C4-2B (cell line): ENCODE measurements around the gene ZNF710.

Experiments used
- H3K27ac ChIP-seq: fragments of 450-650 bp; 2 replicates; pipeline ENCODE4 v1.5.1; 2017
- ZFX ChIP-seq: fragments of 450-650 bp; IDR thresholded peaks from 2 replicates; pipeline ENCODE4 v1.6.1; 2017
- TF ChIP-seq, protein P1 (sequence below): fragments of 450-650 bp; conservative IDR thresholded peaks from 2 replicates; pipeline ENCODE4 v1.5.1; 2017; ENCODE audit warnings: mild to moderate bottlenecking

ZNF710 gene

GRCh38 chr15:90020021-90020735 lies 19.1 kb downstream of the ZNF710 start:
- no peak for TF ChIP-seq ZFX
- TF ChIP-seq, protein P1, sequence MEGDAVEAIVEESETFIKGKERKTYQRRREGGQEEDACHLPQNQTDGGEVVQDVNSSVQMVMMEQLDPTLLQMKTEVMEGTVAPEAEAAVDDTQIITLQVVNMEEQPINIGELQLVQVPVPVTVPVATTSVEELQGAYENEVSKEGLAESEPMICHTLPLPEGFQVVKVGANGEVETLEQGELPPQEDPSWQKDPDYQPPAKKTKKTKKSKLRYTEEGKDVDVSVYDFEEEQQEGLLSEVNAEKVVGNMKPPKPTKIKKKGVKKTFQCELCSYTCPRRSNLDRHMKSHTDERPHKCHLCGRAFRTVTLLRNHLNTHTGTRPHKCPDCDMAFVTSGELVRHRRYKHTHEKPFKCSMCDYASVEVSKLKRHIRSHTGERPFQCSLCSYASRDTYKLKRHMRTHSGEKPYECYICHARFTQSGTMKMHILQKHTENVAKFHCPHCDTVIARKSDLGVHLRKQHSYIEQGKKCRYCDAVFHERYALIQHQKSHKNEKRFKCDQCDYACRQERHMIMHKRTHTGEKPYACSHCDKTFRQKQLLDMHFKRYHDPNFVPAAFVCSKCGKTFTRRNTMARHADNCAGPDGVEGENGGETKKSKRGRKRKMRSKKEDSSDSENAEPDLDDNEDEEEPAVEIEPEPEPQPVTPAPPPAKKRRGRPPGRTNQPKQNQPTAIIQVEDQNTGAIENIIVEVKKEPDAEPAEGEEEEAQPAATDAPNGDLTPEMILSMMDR, result no peak
- no peak overlapping the region for H3K27ac ChIP-seq

DNA sequence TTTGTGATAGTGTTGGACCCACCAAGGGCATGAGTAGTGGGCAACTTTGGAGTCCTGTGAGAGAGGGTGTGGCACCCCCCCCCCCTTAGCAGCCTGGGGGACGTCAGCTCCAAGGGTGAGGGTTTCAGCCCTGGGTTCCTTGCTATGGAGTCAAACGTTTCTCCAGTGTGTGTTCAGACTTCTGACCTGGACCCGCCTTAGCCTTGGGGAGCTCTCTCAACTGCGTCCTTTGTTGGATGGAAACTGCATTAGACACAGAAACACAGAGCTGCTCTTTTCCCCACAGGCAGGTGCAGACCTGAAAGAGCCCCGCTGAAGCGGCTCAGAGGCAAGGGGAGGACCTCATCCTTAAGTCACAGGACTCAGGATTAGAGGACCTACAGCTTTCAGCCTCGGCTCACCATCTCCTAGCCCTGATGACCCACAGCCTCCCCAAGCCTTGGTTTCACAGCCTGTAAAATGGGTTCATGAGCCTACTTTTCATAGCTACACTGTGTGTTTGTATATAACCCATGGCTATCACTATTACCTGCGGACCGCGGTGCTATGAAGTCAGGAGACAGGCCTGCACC lies 19.9 kb downstream of the ZNF710 start:
- H3K27ac ChIP-seq, result no peak overlapping the region
- TF ChIP-seq ZFX, result no peak
- TF ChIP-seq, protein P1, result no peak

- no peak for TF ChIP-seq ZFX
- TF ChIP-seq, protein P1, result no peak
- no peak overlapping the region for H3K27ac ChIP-seq
Measured at GRCh38 chr15:90022345-90022744, 21.2 kb downstream of the ZNF710 start.

DNA sequence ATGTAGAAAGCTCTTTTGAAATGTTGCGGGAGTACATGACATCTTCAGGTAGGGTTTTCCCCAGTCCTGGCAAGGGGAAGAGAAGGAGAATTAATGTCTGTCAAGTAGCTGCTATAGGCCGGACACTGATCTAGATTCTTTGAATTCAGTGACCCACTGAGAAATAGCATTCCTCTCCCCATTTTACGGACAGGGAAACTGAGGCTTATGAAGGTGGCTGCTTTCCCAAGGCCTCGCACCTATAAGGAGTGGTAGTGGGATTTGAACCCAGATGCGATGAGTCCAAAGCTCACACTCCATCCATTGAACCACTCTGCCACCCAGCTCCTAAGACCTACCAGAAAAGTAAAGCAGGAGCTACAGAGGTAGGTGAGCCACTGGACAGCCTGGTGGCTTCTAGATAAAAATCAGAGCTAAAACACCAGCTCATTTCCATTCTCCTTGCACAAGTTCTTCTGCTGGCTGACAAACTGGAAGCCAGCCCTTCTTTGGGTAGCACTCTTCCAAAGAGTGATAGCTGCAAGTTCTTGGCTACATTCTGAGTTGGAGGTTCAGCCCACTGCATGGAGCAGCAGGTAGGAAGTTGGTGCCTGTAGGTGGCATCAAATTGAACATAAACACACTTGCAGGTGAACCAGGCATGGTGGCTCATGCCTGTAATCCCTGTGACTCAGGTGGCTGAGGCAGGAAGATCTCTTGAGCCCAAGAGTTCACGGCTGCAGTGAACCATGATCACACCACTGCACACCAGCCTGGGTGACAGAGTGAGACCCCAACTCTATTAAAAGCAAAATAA lies 22.0 kb downstream of the ZNF710 start:
- no peak overlapping the region for H3K27ac ChIP-seq

GRCh38 chr15:90024406-90024805 lies 23.3 kb downstream of the ZNF710 start:
- no peak overlapping the region for H3K27ac ChIP-seq
- TF ChIP-seq, protein P1, result no peak
- TF ChIP-seq ZFX, result no peak

More for the DNA sequence above, 22.0 kb downstream of the ZNF710 start:
- TF ChIP-seq, protein P1, result no peak
- TF ChIP-seq ZFX, result no peak

DNA sequence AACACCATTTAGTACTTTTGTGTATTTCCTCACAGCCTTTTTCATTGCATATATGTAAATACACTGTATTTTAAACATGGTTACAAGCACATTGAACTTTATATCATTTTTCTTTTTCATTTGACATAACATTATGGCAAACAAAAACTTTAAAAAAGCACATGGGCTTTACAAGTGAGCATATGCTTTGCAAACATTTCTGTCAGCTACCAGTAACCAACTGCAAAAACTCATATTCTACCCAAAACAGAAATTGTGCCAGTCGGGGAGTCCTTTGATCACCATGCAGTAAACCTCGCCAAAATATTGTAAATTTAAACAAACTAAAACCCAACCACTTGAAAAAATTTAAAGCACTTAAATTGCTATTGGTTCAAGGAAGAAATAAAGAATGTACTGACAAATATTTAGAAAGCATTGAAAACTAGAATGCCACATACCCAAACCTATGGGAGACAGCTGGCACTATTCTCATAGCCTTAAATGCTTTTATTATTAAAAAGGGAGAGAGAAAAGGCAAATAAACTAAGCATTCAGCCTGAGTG lies 24.4 kb downstream of the ZNF710 start:
- H3K27ac ChIP-seq, result no peak overlapping the region
- TF ChIP-seq ZFX, result no peak
- TF ChIP-seq, protein P1, result no peak
